HG03460 (cell line): ENCODE measurements around the gene NBPF19.
"Not testable (repeated sequence)": the region's sequence is repeated elsewhere in the genome, so short reads cannot be mapped to it uniquely, and the experiment has no call there.

ENCODE experiments used
- ATAC-seq: cut with Tn5 transposase; IDR thresholded peaks from one replicate; pipeline ENCODE4 v1.9.1; 2021; ENCODE audit not compliant: unreplicated experiment

The NBPF19 gene

GRCh38 chr1:149474745-149475144, at the start of gene NBPF19:
TSS of gene NBPF19 (plus strand) at chr1:149475045. CDS start at chr1:149475933, 888 bp downstream.
- ATAC-seq: not testable (repeated sequence)

DNA sequence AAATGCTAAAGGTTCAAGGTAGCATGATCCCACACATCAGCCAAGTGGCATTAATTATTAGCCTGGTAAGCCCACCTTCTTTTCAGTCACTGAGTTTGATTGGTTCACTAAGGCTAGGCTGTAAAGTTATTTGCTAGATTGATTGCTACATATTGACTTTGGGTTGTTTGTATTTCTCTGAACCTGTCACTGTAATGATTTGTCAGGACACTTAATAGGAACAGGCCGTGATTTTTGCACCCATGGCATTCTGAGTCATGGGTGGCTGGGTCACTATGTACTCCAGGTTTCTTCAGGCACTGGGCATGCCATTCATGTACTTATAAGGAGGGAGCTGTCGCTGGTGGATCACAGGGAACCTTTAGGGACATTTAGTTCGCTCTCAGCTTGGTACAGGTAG, 46.5 kb upstream of the NBPF19 start:
- not testable (repeated sequence) for ATAC-seq

GRCh38 chr1:149445451-149445850, 29.4 kb upstream of the NBPF19 start:
- ATAC-seq: not testable (repeated sequence)

DNA sequence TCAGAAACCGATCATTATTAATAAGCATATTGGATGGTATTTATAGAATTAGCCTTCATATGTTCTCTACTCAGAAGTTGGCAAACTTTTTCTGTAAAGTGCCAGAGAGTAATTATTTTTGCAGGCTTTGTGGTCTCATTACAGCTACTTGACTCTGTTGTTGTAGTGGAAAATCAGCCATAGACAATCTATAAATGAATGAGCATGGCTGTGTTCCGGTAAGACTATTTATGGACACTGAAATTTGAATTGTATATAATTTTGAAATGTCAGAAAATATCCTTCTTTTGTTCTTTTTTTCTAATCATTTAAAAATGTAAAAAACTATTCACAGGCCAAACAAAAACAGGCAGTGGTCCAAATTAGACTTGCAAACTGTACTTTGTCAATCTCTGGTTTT, 22.6 kb upstream of the NBPF19 start:
- ATAC-seq: not testable (repeated sequence)

- not testable (repeated sequence) for ATAC-seq
These were observed 22.2 kb upstream of the NBPF19 start for GRCh38 chr1:149452652-149453051.

DNA sequence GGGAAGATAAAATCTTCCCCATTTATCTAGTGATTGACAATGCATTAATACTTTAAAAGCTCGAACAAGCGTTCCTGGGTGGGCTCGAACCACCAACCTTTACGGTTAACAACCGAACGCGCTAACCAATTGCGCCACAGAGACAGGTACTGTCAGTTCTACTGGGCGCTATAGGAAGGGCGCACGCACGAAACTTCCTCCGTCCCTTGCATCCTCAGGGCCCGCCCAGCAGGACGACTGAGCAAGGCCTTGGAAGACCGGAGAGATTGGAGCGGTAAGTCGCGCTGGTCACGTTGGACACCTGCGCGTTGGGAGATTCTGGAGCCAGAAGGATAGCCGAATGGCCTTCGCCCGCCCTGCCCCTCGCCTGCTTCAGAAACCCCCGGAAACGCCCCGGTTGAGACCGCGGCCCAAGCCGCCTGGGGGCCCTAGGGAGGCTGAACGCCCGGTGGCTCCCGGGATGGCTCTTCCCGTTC, 83.5 kb downstream of the NBPF19 start:
- not testable (repeated sequence) for ATAC-seq

DNA sequence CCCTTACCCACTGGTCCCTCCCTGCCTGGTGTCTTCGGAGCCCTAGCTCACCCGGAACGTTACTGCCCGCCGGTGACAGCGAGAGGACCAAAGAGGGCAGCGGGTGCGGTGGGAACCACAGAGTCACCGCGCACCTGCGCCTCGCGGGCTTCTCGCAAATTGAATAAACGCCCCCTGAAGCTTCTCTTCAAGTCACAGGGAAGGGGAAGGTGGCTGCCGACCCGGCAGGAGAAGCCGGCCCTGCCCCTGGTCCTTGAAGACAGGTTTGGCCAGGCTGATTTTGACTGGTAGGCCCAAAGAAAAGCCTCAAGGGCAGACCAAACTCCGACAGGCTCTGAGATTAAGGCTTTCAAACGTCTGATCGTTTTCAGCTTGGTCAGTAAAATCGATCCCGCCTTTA, 87.0 kb downstream of the NBPF19 start:
- ATAC-seq: not testable (repeated sequence)

DNA sequence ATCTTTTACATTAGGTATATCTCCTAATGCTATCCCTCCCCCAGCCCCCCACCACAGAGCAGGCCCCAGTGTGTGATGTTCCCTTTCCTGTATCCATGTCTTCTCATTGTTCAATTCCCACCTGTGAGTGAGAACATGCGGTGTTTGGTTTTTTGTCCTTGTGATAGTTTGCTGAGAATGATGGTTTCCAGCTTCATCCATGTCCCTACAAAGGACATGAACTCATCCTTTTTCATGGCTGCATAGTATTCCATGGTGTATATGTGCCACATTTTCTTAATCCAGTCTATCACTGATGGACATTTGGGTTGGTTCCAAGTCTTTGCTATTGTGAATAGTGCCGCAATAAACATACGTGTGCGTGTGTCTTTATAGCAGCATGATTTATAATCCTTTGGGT, 90.6 kb downstream of the NBPF19 start:
- not testable (repeated sequence) for ATAC-seq

DNA sequence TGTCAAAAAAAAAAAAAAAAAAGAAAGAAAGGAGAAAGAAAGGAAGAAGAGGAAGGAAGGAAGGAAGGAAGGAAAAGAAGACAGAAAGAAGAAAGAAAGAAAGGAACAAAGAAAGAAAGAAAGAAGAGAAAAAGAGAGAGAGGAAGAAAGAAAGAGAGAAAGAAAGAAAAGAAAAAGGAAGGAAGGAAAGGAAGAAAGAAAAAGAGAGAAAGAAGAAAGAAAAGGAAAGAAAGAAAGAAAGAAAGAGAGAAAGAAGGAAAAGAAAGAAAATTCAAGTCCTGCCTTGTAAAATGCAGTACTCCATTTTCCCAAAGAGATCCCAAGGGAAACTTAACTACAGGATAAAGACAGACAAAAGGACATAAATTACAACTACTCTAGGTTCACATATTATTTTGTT, 97.9 kb downstream of the NBPF19 start:
- not testable (repeated sequence) for ATAC-seq

DNA sequence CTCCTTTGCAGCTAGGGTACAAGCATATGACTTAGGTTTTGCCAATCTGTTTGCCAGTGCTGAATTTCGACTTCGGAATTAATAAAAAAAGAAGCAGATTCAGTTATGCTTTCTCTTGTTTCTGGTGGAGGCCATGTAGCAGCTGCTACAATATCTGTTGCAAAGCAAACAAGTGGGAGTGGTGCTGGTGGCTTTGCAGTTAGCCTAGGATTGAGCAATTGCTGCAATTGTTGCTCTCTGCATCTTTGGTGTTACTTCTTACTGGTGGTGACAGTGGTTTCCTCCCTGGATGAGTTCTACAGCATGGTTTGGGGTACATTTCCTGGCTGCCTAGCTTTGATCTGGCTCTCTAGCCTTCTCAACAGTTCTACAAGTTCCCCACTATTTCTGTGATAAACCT, 110.7 kb downstream of the NBPF19 start:
- not testable (repeated sequence) for ATAC-seq
